SKM-1 (cell line): Measurements from ENCODE around the gene RHOBTB1.
"Not testable (repeated sequence)": the region's sequence is repeated elsewhere in the genome, so short reads cannot be mapped to it uniquely, and the experiment has no call there.

Experiments
- DNase-seq: peaks from one replicate; lab custom pipeline; 2025; ENCODE audit not compliant: unreplicated experiment; lab: John Stamatoyannopoulos, UW

RHOBTB1 gene

GRCh38 chr10:60944058-60944909 lies at the start of gene RHOBTB1:
RHOBTB1 (minus strand) TSS chr10:60944185; CDS start chr10:60911542, 32,643 bp downstream.
- peak; percentile 8 for DNase-seq

GRCh38 chr10:60992636-60993035 lies 48.7 kb upstream of the RHOBTB1 start:
- DNase-seq = no peak

GRCh38 chr10:60990663-60991062 lies 46.7 kb upstream of the RHOBTB1 start:
- DNase-seq = no peak

GRCh38 chr10:60989400-60989876 lies 45.5 kb upstream of the RHOBTB1 start:
- no peak for DNase-seq

GRCh38 chr10:60986791-60987190 lies 42.8 kb upstream of the RHOBTB1 start:
- DNase-seq = no peak

GRCh38 chr10:60985951-60986350 lies 42.0 kb upstream of the RHOBTB1 start:
- DNase-seq = no peak

- DNase-seq = no peak
These were observed 37.0 kb upstream of the RHOBTB1 start for GRCh38 chr10:60980997-60981396.

- DNase-seq = no peak
These were observed 35.7 kb upstream of the RHOBTB1 start for GRCh38 chr10:60979667-60980104.

GRCh38 chr10:60978287-60979115 lies 34.5 kb upstream of the RHOBTB1 start:
- DNase-seq = no peak

GRCh38 chr10:60977161-60978122 lies 33.5 kb upstream of the RHOBTB1 start:
- no peak for DNase-seq

- DNase-seq = no peak
These were observed 32.7 kb upstream of the RHOBTB1 start for GRCh38 chr10:60976687-60977086.

GRCh38 chr10:60975716-60976115 lies 31.7 kb upstream of the RHOBTB1 start:
- DNase-seq = no peak

- DNase-seq = no peak
These were observed 30.6 kb upstream of the RHOBTB1 start for GRCh38 chr10:60974463-60975149.

GRCh38 chr10:60973086-60973485 lies 29.1 kb upstream of the RHOBTB1 start:
- DNase-seq = no peak

- DNase-seq = not testable (repeated sequence)
These were observed 28.2 kb upstream of the RHOBTB1 start for GRCh38 chr10:60972181-60972580.

- no peak for DNase-seq
These were observed 26.5 kb upstream of the RHOBTB1 start for GRCh38 chr10:60970526-60970925.

- no peak for DNase-seq
These were observed 24.5 kb upstream of the RHOBTB1 start for GRCh38 chr10:60968504-60968903.

GRCh38 chr10:60967854-60968484 lies 24.0 kb upstream of the RHOBTB1 start:
- no peak for DNase-seq

GRCh38 chr10:60967260-60967659 lies 23.3 kb upstream of the RHOBTB1 start:
- DNase-seq = no peak

GRCh38 chr10:60965696-60966095 lies 21.7 kb upstream of the RHOBTB1 start:
- DNase-seq = no peak
